Epithelial cell of umbilical artery (primary cell): ENCODE results near the gene BGLAP. TPM values are rescaled to one million over a fixed set of nuclear protein-coding genes. Genes with fewer than 3 reads are reported as not detected.

ENCODE experiments used
- total RNA-seq: library from RNA; depleted of rRNA; stranded (reverse); fragments of >200 nt; gene quantifications from 2 replicates; pipeline ENCODE4 v1.2.3, GENCODE V29; 2014

The BGLAP gene
- 0.61 and 0.65 TPM in 2 replicates for total RNA-seq

GRCh38 chr1:156241926-156242325 lies at the start of gene BGLAP:
BGLAP (plus strand) TSS chr1:156242184; CDS start chr1:156242232, 48 bp downstream.

GRCh38 chr1:156193488-156194299 lies 48.3 kb upstream of the BGLAP start, which contains the start of gene SLC25A44:
SLC25A44 (plus strand) TSS chr1:156194104; CDS start chr1:156199848, 5,744 bp downstream.

GRCh38 chr1:156212833-156213643 lies 28.9 kb upstream of the BGLAP start, which contains the start of gene PMF1:
PMF1 (plus strand) TSS chr1:156213007; CDS start chr1:156213016, 9 bp downstream.

GRCh38 chr1:156247460-156248322 lies 5.7 kb downstream of the BGLAP start, which contains the start of gene PAQR6:
PAQR6 (minus strand) TSS chr1:156248056; CDS start chr1:156246731, 1,325 bp downstream.

GRCh38 chr1:156282479-156283222 lies 40.7 kb downstream of the BGLAP start, which contains the start of gene SMG5:
SMG5 (minus strand) TSS chr1:156282825; CDS start chr1:156282680, 145 bp downstream.

GRCh38 chr1:156284112-156284511 lies 42.1 kb downstream of the BGLAP start, which contains the start of gene TMEM79:
TMEM79 (plus strand) TSS chr1:156284325; CDS start chr1:156285227, 902 bp downstream.

Other genes with a start within 250 kb of the BGLAP start
- 414 and 943 TPM in 2 replicates for gene SSR2, start 221.2 kb upstream of the BGLAP start, total RNA-seq
- 13.0 and 15.3 TPM in 2 replicates for gene UBQLN4, start 188.4 kb upstream of the BGLAP start, total RNA-seq
- gene LAMTOR2, start 187.4 kb upstream of the BGLAP start, total RNA-seq: 60.0 and 82.2 TPM in 2 replicates
- gene RAB25, start 181.0 kb upstream of the BGLAP start, total RNA-seq: not detected in 2 replicates
- gene MEX3A, start 159.7 kb upstream of the BGLAP start, total RNA-seq: 4.7 and 5.8 TPM in 2 replicates
- 758 and 890 TPM in 2 replicates for gene LMNA, start 127.5 kb upstream of the BGLAP start, total RNA-seq
- 0.65 and 1.8 TPM in 2 replicates for gene SEMA4A, start 88.6 kb upstream of the BGLAP start, total RNA-seq
- 9.9 and 12.3 TPM in 2 replicates for gene SLC25A44, start 48.1 kb upstream of the BGLAP start, total RNA-seq
- gene PMF1, start 29.2 kb upstream of the BGLAP start, total RNA-seq: 61.1 and 68.4 TPM in 2 replicates
- under 0.01 and 0.15 TPM in 2 replicates for gene PAQR6, start 5.9 kb downstream of the BGLAP start, total RNA-seq
- 38.0 and 73.6 TPM in 2 replicates for gene SMG5, start 40.6 kb downstream of the BGLAP start, total RNA-seq
- gene TMEM79, start 42.1 kb downstream of the BGLAP start, total RNA-seq: under 0.01 and 0.91 TPM in 2 replicates
- 35.1 and 35.7 TPM in 2 replicates for gene GLMP, start 53.5 kb downstream of the BGLAP start, total RNA-seq
- gene VHLL, start 57.1 kb downstream of the BGLAP start, total RNA-seq: not detected in 2 replicates
- 818 and 828 TPM in 2 replicates for gene CCT3, start 96.1 kb downstream of the BGLAP start, total RNA-seq
- not detected in 2 replicates for gene TSACC, start 96.3 kb downstream of the BGLAP start, total RNA-seq
- gene RHBG, start 127.0 kb downstream of the BGLAP start, total RNA-seq: not detected in 2 replicates